ENCODE measurements around the gene KRT36.

Gene KRT36

GRCh38 chr17:41467561-41467960 is 22.1 kb downstream of the KRT36 start:
- no peaks in the 10 kb centered on the region for H3K9me2 ChIP-seq (replicated peaks; ENCODE audit: insufficient read depth, low read length)
- H3K9me3 ChIP-seq (replicated peaks; ENCODE audit: insufficient read depth, low read length), result no peaks in the 10 kb centered on the region
- H3K4me2 ChIP-seq (ENCODE audit: low read depth, low read length), result no peak overlapping the region
- H3K79me2 ChIP-seq (ENCODE audit: low read length), result no peaks in the 10 kb centered on the region
- no peak overlapping the region for H2AFZ ChIP-seq (ENCODE audit: low read length)
- no peaks in the 10 kb centered on the region for H3F3A ChIP-seq (ENCODE audit: insufficient read depth, low read length)
- no peak overlapping the region for H3K27ac ChIP-seq (ENCODE audit: low read length)
- TF ChIP-seq EZH2 (optimal IDR thresholded peaks at IDR 0.05; ENCODE audit: low read depth, low read length) (no peak), EZH2phosphoT487 (IDR thresholded peaks at IDR 0.05; ENCODE audit: low read length) (no peak), CTCF (IDR thresholded peaks at IDR 0.05; ENCODE audit: low read length) (no peak)
- no peaks in the 10 kb centered on the region for H3K4me1 ChIP-seq (ENCODE audit: low read length)
- H3K27me3 ChIP-seq (replicated peaks; ENCODE audit: insufficient read depth, low read length), result 0 out of 2 replicates have a peak, but pooled peaks cover 4% of the 10 kb centered on the region
- H4K20me1 ChIP-seq (ENCODE audit: insufficient read depth, low read length), result no peaks in the 10 kb centered on the region
- no peak overlapping the region for H3K9ac ChIP-seq (ENCODE audit: low read length)
- no peaks in the 10 kb centered on the region for H3K36me3 ChIP-seq (replicated peaks; ENCODE audit: insufficient read depth, low read length)
- no peak overlapping the region for H3K4me3 ChIP-seq (ENCODE audit: low read length)
- no peak for DNase-seq

- Histone ChIP-seq H3K4me3 (ENCODE audit: low read length) (no peak within 1 kb of the TSS), H2AFZ (ENCODE audit: low read length) (no peak within 1 kb of the TSS), H3K27ac (ENCODE audit: low read length) (no peak within 1 kb of the TSS), H3K27me3 (replicated peaks; ENCODE audit: insufficient read depth, low read length) (0 out of 2 replicates have a peak, but pooled peaks cover 4% of the 10 kb centered on the region), H3F3A (ENCODE audit: insufficient read depth, low read length) (no peaks in the 10 kb centered on the region), H3K4me1 (ENCODE audit: low read length) (no peaks in the 10 kb centered on the region), H3K9me3 (replicated peaks; ENCODE audit: insufficient read depth, low read length) (no peaks in the 10 kb centered on the region), H4K20me1 (ENCODE audit: insufficient read depth, low read length) (no peaks in the 10 kb centered on the region), H3K79me2 (ENCODE audit: low read length) (no peaks in the 10 kb centered on the region), H3K9me2 (replicated peaks; ENCODE audit: insufficient read depth, low read length) (no peaks in the 10 kb centered on the region), H3K36me3 (replicated peaks; ENCODE audit: insufficient read depth, low read length) (no peaks in the 10 kb centered on the region), H3K9ac (ENCODE audit: low read length) (no peak within 1 kb of the TSS), H3K4me2 (ENCODE audit: low read depth, low read length) (no peak within 1 kb of the TSS)
- TF ChIP-seq EZH2phosphoT487 (IDR thresholded peaks at IDR 0.05; ENCODE audit: low read length) (no peak), EZH2 (optimal IDR thresholded peaks at IDR 0.05; ENCODE audit: low read depth, low read length) (no peak), CTCF (IDR thresholded peaks at IDR 0.05; ENCODE audit: low read length) (no peak)
- DNase-seq, result no peak
These were observed 22.7 kb downstream of the KRT36 start, which contains the start of gene KRT32 for GRCh38 chr17:41466988-41467387. KRT32 (minus strand) TSS chr17:41467386; CDS start chr17:41467325, 61 bp downstream.

- no peaks in the 10 kb centered on the region for H3F3A ChIP-seq (ENCODE audit: insufficient read depth, low read length)
- no peaks in the 10 kb centered on the region for H3K36me3 ChIP-seq (replicated peaks; ENCODE audit: insufficient read depth, low read length)
- no peak for TF ChIP-seq EZH2phosphoT487 (IDR thresholded peaks at IDR 0.05; ENCODE audit: low read length)
- no peak overlapping the region for H3K27ac ChIP-seq (ENCODE audit: low read length)
- no peaks in the 10 kb centered on the region for H3K79me2 ChIP-seq (ENCODE audit: low read length)
- no peaks in the 10 kb centered on the region for H3K9me2 ChIP-seq (replicated peaks; ENCODE audit: insufficient read depth, low read length)
- H4K20me1 ChIP-seq (ENCODE audit: insufficient read depth, low read length), result no peaks in the 10 kb centered on the region
- H3K27me3 ChIP-seq (replicated peaks; ENCODE audit: insufficient read depth, low read length), result 0 out of 2 replicates have a peak, but pooled peaks cover 4% of the 10 kb centered on the region
- no peaks in the 10 kb centered on the region for H3K9me3 ChIP-seq (replicated peaks; ENCODE audit: insufficient read depth, low read length)
- DNase-seq, result no peak
- H3K4me3 ChIP-seq (ENCODE audit: low read length), result no peak overlapping the region
- no peak overlapping the region for H2AFZ ChIP-seq (ENCODE audit: low read length)
- H3K4me2 ChIP-seq (ENCODE audit: low read depth, low read length), result no peak overlapping the region
- no peak overlapping the region for H3K9ac ChIP-seq (ENCODE audit: low read length)
- no peaks in the 10 kb centered on the region for H3K4me1 ChIP-seq (ENCODE audit: low read length)
These were observed 25.0 kb downstream of the KRT36 start for GRCh38 chr17:41464682-41465081.

- Histone ChIP-seq H4K20me1 (ENCODE audit: insufficient read depth, low read length) (no peaks in the 10 kb centered on the region), H2AFZ (ENCODE audit: low read length) (no peak overlapping the region), H3K9me2 (replicated peaks; ENCODE audit: insufficient read depth, low read length) (no peaks in the 10 kb centered on the region), H3K4me2 (ENCODE audit: low read depth, low read length) (no peak overlapping the region), H3F3A (ENCODE audit: insufficient read depth, low read length) (no peaks in the 10 kb centered on the region), H3K4me1 (ENCODE audit: low read length) (no peaks in the 10 kb centered on the region), H3K4me3 (ENCODE audit: low read length) (no peak overlapping the region), H3K79me2 (ENCODE audit: low read length) (no peaks in the 10 kb centered on the region), H3K27me3 (replicated peaks; ENCODE audit: insufficient read depth, low read length) (0 out of 2 replicates have a peak, but pooled peaks cover 4% of the 10 kb centered on the region), H3K36me3 (replicated peaks; ENCODE audit: insufficient read depth, low read length) (no peaks in the 10 kb centered on the region), H3K9me3 (replicated peaks; ENCODE audit: insufficient read depth, low read length) (no peaks in the 10 kb centered on the region), H3K27ac (ENCODE audit: low read length) (no peak overlapping the region), H3K9ac (ENCODE audit: low read length) (no peak overlapping the region)
- no peak for TF ChIP-seq CTCF (IDR thresholded peaks at IDR 0.05; ENCODE audit: low read length)
- no peak for TF ChIP-seq EZH2phosphoT487 (IDR thresholded peaks at IDR 0.05; ENCODE audit: low read length)
- TF ChIP-seq EZH2 (optimal IDR thresholded peaks at IDR 0.05; ENCODE audit: low read depth, low read length), result no peak
- no peak for DNase-seq
These were observed 25.5 kb downstream of the KRT36 start for GRCh38 chr17:41464173-41464572.
